Raji (cell line): Measurements from ENCODE around the gene DLAT.
A peak's percentile ranks its signal among the peaks of the same experiment; 100 is the strongest.

ENCODE experiments used
- POLR2A ChIP-seq: IDR thresholded peaks from 2 replicates; pipeline ENCODE4 v1.6.1; 2011; ENCODE audit warnings: low read depth, low read length, control low read depth; ENCODE audit not compliant: insufficient read depth

Gene DLAT

GRCh38 chr11:111996129-111996528 lies 29.1 kb upstream of the DLAT start:
- TF ChIP-seq POLR2A: no peak

- TF ChIP-seq POLR2A: no peak
Measured at GRCh38 chr11:111999111-111999510, 26.1 kb upstream of the DLAT start.

- no peak for TF ChIP-seq POLR2A
Measured at GRCh38 chr11:112000703-112001102, 24.5 kb upstream of the DLAT start.

GRCh38 chr11:112002491-112003216 lies 22.6 kb upstream of the DLAT start:
- TF ChIP-seq POLR2A: no peak

- no peak for TF ChIP-seq POLR2A
Measured at GRCh38 chr11:112004389-112004788, 20.8 kb upstream of the DLAT start.

GRCh38 chr11:112005422-112006094 lies 19.6 kb upstream of the DLAT start:
- no peak for TF ChIP-seq POLR2A

GRCh38 chr11:112012874-112013273 lies 12.3 kb upstream of the DLAT start:
- no peak for TF ChIP-seq POLR2A

GRCh38 chr11:112013497-112014164 lies 11.6 kb upstream of the DLAT start:
- TF ChIP-seq POLR2A: no peak

GRCh38 chr11:112016088-112016764 lies 9.0 kb upstream of the DLAT start:
- no peak for TF ChIP-seq POLR2A

- no peak for TF ChIP-seq POLR2A
Measured at GRCh38 chr11:112016765-112017376, 8.3 kb upstream of the DLAT start.

GRCh38 chr11:112017538-112017937 lies 7.7 kb upstream of the DLAT start:
- no peak for TF ChIP-seq POLR2A

GRCh38 chr11:112019066-112019465 lies 6.1 kb upstream of the DLAT start:
- TF ChIP-seq POLR2A: no peak

GRCh38 chr11:112023104-112023503 lies 2.1 kb upstream of the DLAT start:
- TF ChIP-seq POLR2A: no peak

GRCh38 chr11:112024178-112024772 lies 933 bp upstream of the DLAT start:
- 0 out of 2 replicates have a peak, but pooled peaks have one; percentile 46 for TF ChIP-seq POLR2A

- TF ChIP-seq POLR2A: no peak
Measured at GRCh38 chr11:112025707-112026106, 499 bp downstream of the DLAT start.
